Loucy (cell line): ENCODE data around the gene GON7.

Experiments used
- H2AFZ ChIP-seq: fragments of 200-600 bp; sonication (generic); 2 replicates; pipeline ENCODE4 v1.6.0; 2016; ENCODE audit warnings: antibody characterized with exemption, mild to moderate bottlenecking, low read length, moderate library complexity
- H3F3A ChIP-seq: fragments of 200-600 bp; 2 replicates; pipeline ENCODE4 v1.6.0; 2016; ENCODE audit warnings: antibody characterized with exemption, low read depth, mild to moderate bottlenecking
- H3K27me3 ChIP-seq: fragments of 200-600 bp; sonication (generic); 2 replicates; pipeline ENCODE4 v1.6.1; 2014; ENCODE audit warnings: low read length, mild to moderate bottlenecking; ENCODE audit not compliant: insufficient read depth, poor library complexity, severe bottlenecking
- H3K36me3 ChIP-seq: fragments of 200-600 bp; sonication (generic); 2 replicates; pipeline ENCODE4 v1.6.1; 2016; ENCODE audit warnings: low read length; ENCODE audit not compliant: insufficient read depth
- H3K4me1 ChIP-seq: fragments of 200-600 bp; sonication (generic); 2 replicates; pipeline ENCODE4 v1.5.1; 2014; ENCODE audit warnings: low read length, mild to moderate bottlenecking; ENCODE audit not compliant: insufficient read depth, poor library complexity, severe bottlenecking
- H3K4me2 ChIP-seq: fragments of 200-600 bp; sonication (generic); 2 replicates; pipeline ENCODE4 v1.6.0; 2014; ENCODE audit warnings: antibody characterized with exemption, low read length, low read depth, mild to moderate bottlenecking; ENCODE audit not compliant: poor library complexity, severe bottlenecking
- H3K4me3 ChIP-seq: fragments of 200-600 bp; sonication (generic); 2 replicates; pipeline ENCODE4 v1.5.1; 2014; ENCODE audit warnings: low read length, mild to moderate bottlenecking, mixed read lengths; ENCODE audit not compliant: poor library complexity, severe bottlenecking
- H3K79me2 ChIP-seq: fragments of 200-600 bp; sonication (generic); 2 replicates; pipeline ENCODE4 v1.6.1; 2014; ENCODE audit warnings: low read length; ENCODE audit not compliant: insufficient read depth
- H3K9ac ChIP-seq: fragments of 200-600 bp; sonication (generic); 2 replicates; pipeline ENCODE4 v1.6.0; 2014; ENCODE audit warnings: mild to moderate bottlenecking, low read depth, low read length, moderate library complexity; ENCODE audit not compliant: poor library complexity, severe bottlenecking
- H3K9me2 ChIP-seq: fragments of 200-600 bp; sonication (generic); replicated peaks from 2 replicates; pipeline ENCODE4 v1.6.1; 2016; ENCODE audit warnings: low read depth, low read length, mixed read lengths
- H3K9me3 ChIP-seq: fragments of 200-600 bp; sonication (generic); 2 replicates; pipeline ENCODE4 v1.6.1; 2014; ENCODE audit warnings: mild to moderate bottlenecking, antibody characterized with exemption, low read length, low read depth; ENCODE audit not compliant: insufficient read depth
- H4K20me1 ChIP-seq: fragments of 200-600 bp; sonication (generic); 2 replicates; pipeline ENCODE4 v1.6.0; 2014; ENCODE audit warnings: antibody characterized with exemption, low read length, mild to moderate bottlenecking; ENCODE audit not compliant: insufficient read depth, poor library complexity, severe bottlenecking
- EZH2phosphoT487 ChIP-seq: fragments of 200-600 bp; IDR thresholded peaks from 2 replicates; pipeline ENCODE4 v1.6.1; 2018; ENCODE audit warnings: antibody characterized with exemption, mild to moderate bottlenecking, moderate library complexity, borderline replicate concordance
- TF ChIP-seq, protein P1 (sequence below): fragments of 200-600 bp; sonication (generic); conservative IDR thresholded peaks from 2 replicates; pipeline ENCODE4 v1.5.1; 2014; ENCODE audit warnings: mild to moderate bottlenecking, antibody characterized with exemption, low read length

Gene GON7

GRCh38 chr14:93212432-93212831, 5.6 kb upstream of the GON7 start:
- Histone ChIP-seq H3K9ac (no peak overlapping the region), H3K4me3 (no peak overlapping the region), H3K27me3 (no peaks in the 10 kb centered on the region), H4K20me1 (peaks cover 35% of the 10 kb centered on the region), H2AFZ (no peak overlapping the region), H3F3A (no peaks in the 10 kb centered on the region), H3K36me3 (peaks cover 46% of the 10 kb centered on the region), H3K9me2 (no peaks in the 10 kb centered on the region), H3K4me1 (peaks cover 23% of the 10 kb centered on the region), H3K79me2 (peaks cover 48% of the 10 kb centered on the region), H3K9me3 (no peaks in the 10 kb centered on the region), H3K4me2 (no peak overlapping the region)
- TF ChIP-seq EZH2phosphoT487 = no peak
- TF ChIP-seq, protein P1, sequence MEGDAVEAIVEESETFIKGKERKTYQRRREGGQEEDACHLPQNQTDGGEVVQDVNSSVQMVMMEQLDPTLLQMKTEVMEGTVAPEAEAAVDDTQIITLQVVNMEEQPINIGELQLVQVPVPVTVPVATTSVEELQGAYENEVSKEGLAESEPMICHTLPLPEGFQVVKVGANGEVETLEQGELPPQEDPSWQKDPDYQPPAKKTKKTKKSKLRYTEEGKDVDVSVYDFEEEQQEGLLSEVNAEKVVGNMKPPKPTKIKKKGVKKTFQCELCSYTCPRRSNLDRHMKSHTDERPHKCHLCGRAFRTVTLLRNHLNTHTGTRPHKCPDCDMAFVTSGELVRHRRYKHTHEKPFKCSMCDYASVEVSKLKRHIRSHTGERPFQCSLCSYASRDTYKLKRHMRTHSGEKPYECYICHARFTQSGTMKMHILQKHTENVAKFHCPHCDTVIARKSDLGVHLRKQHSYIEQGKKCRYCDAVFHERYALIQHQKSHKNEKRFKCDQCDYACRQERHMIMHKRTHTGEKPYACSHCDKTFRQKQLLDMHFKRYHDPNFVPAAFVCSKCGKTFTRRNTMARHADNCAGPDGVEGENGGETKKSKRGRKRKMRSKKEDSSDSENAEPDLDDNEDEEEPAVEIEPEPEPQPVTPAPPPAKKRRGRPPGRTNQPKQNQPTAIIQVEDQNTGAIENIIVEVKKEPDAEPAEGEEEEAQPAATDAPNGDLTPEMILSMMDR = no peak

GRCh38 chr14:93207468-93208308, 823 bp upstream of the GON7 start:
- peaks cover 92% of the 10 kb centered on the region for H3K79me2 ChIP-seq
- H3K27me3 ChIP-seq = no peaks in the 10 kb centered on the region
- H3K9me3 ChIP-seq = no peaks in the 10 kb centered on the region
- peak overlapping the region; percentile 78 for H2AFZ ChIP-seq
- peaks cover 56% of the 10 kb centered on the region for H4K20me1 ChIP-seq
- peaks cover 13% of the 10 kb centered on the region for H3K36me3 ChIP-seq
- no peaks in the 10 kb centered on the region for H3F3A ChIP-seq
- TF ChIP-seq, protein P1 = peak; percentile 60
- TF ChIP-seq EZH2phosphoT487 = no peak
- H3K4me3 ChIP-seq = peak overlapping the region; percentile 92
- peak overlapping the region; percentile 82 for H3K9ac ChIP-seq
- peaks cover 33% of the 10 kb centered on the region for H3K4me1 ChIP-seq
- H3K9me2 ChIP-seq = no peaks in the 10 kb centered on the region
- peak overlapping the region; percentile 80 for H3K4me2 ChIP-seq

DNA sequence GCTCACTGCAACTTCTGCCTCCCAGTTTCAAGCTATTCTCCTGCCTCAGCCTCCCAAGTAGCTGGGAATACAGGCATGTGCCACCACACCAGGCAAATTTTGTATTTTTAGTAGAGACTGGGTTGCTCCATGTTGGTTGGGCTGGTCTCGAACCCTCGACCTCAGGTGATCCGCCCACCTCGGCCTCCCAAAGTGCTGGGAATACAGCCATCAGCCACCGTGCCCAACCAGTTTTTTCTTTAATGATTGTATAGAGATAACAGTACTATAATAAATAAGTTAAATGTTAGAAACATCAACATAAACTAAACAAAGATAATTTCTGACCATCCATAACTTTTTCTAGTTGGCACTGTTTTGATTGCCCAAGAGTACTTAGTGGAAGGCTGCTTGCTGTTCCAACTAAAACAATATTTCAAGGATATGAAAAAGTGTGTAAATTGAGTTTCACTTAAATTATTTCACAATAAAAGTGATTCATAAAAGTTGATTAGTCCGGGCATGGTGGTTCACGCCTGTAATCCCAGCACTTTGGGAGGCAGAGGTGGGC, 5.6 kb downstream of the GON7 start:
- no peak overlapping the region for H3K4me3 ChIP-seq
- H3K9me3 ChIP-seq = no peaks in the 10 kb centered on the region
- peaks cover 21% of the 10 kb centered on the region for H4K20me1 ChIP-seq
- H3K9ac ChIP-seq = no peak overlapping the region
- no peak for TF ChIP-seq EZH2phosphoT487
- TF ChIP-seq, protein P1 = no peak
- no peaks in the 10 kb centered on the region for H3F3A ChIP-seq
- peaks cover 40% of the 10 kb centered on the region for H3K79me2 ChIP-seq
- no peaks in the 10 kb centered on the region for H3K9me2 ChIP-seq
- H3K4me2 ChIP-seq = no peak overlapping the region
- no peak overlapping the region for H2AFZ ChIP-seq
- H3K36me3 ChIP-seq = 0 out of 2 replicates have a peak, but pooled peaks cover 3% of the 10 kb centered on the region
- peaks cover 10% of the 10 kb centered on the region for H3K4me1 ChIP-seq
- H3K27me3 ChIP-seq = no peaks in the 10 kb centered on the region
